NT2/D1 (cell line): ENCODE measurements around the gene CHURC1.

Experiments
- YY1 ChIP-seq: IDR thresholded peaks from 2 replicates; pipeline ENCODE4 v1.6.1; 2011; ENCODE audit not compliant: insufficient read length, insufficient read depth
- ZNF274 ChIP-seq: IDR thresholded peaks from 2 replicates; pipeline ENCODE4 v1.6.1; 2011; ENCODE audit warnings: mild to moderate bottlenecking, low read depth, low read length

GRCh38 chr14:64938972-64939816, 24.9 kb downstream of the CHURC1 start:
- TF ChIP-seq YY1 (no peak), ZNF274 (no peak)
